H1 (cell line): ENCODE measurements around the gene FCGBP. TPM values are rescaled to one million over a fixed set of nuclear protein-coding genes. Genes with fewer than 3 reads are reported as not detected.

ENCODE experiments used
- CTCF ChIA-PET: fragments of 300-600 bp; sonication (Branson Sonifier 250); formaldehyde crosslinking; loops from one replicate; lab custom pipeline; 2021; ENCODE audit not compliant: partially characterized antibody; lab: Charles Lee
- POLR2A ChIA-PET: fragments of 300-600 bp; sonication (Branson Sonifier 250); formaldehyde crosslinking; loops from one replicate; lab custom pipeline; 2021; ENCODE audit warnings: inconsistent platforms; ENCODE audit not compliant: partially characterized antibody; lab: Charles Lee
- DNase-seq, 2 experiments: peaks; one replicate each; pipeline versions ENCODE4 v3.0.0 to v3.0.0-alpha.2; 2010 to 2022; ENCODE audit warnings: low spot score in 2 of 2, low read depth in 1 of 2, mixed read lengths in 1 of 2
- FAIRE-seq: peaks from 2 replicates; lab custom pipeline; 2011; peaks lifted over from hg19 to GRCh38; lab: Jason Lieb, UNC
- H2AFZ ChIP-seq: 2 replicates; pipeline ENCODE4 v1.8.1; 2012; ENCODE audit warnings: low read length, inconsistent platforms
- H2AK5ac ChIP-seq: 2 replicates; pipeline ENCODE4 v1.6.1; 2013; ENCODE audit warnings: low read depth, low read length
- H2BK120ac ChIP-seq: replicated peaks from 2 replicates; pipeline ENCODE3; 2013; ENCODE audit warnings: low read depth, low read length, inconsistent platforms
- H2BK12ac ChIP-seq: 2 replicates; pipeline ENCODE4 v1.6.1; 2013; ENCODE audit warnings: low read depth, low read length
- H2BK15ac ChIP-seq: 2 replicates; pipeline ENCODE4 v1.6.1; 2013; ENCODE audit warnings: low read length
- H2BK20ac ChIP-seq: 2 replicates; pipeline ENCODE4 v1.6.1; 2013; ENCODE audit warnings: low read length
- H2BK5ac ChIP-seq: 2 replicates; pipeline ENCODE4 v1.6.1; 2013; ENCODE audit warnings: low read depth, low read length
- H3K14ac ChIP-seq: 2 replicates; pipeline ENCODE4 v1.6.1; 2013; ENCODE audit warnings: inconsistent platforms; ENCODE audit not compliant: insufficient read length
- H3K18ac ChIP-seq: 2 replicates; pipeline ENCODE4 v1.6.1; 2013; ENCODE audit warnings: low read length; ENCODE audit errors: extremely low read depth
- H3K23ac ChIP-seq: 2 replicates; pipeline ENCODE4 v1.6.1; 2013; ENCODE audit warnings: inconsistent platforms; ENCODE audit not compliant: insufficient read length
- H3K23me2 ChIP-seq: 2 replicates; pipeline ENCODE4 v1.6.1; 2013; ENCODE audit warnings: low read depth, low read length
- H3K27ac ChIP-seq: 2 replicates; pipeline ENCODE4 v1.6.1; 2011; ENCODE audit warnings: low read depth, low read length, inconsistent platforms
- H3K27me3 ChIP-seq, 4 experiments: replicated peaks in 1 of 4; 1 replicate in 1 of 4; 2 replicates in 3 of 4; pipeline versions ENCODE4 v1.6.1 to v1.8.1; 2011 to 2013; ENCODE audit warnings: low read length in 3 of 4, mild to moderate bottlenecking in 3 of 4, inconsistent platforms in 2 of 4, mixed read lengths in 2 of 4, moderate library complexity in 1 of 4; ENCODE audit not compliant: control insufficient read depth in 3 of 4, insufficient read depth in 3 of 4; ENCODE audit errors: extremely low read depth in 1 of 4
- H3K36me3 ChIP-seq, 4 experiments: 2 replicates each; pipeline versions ENCODE4 v1.6.1 to v1.8.1; 2011 to 2013; ENCODE audit warnings: mild to moderate bottlenecking in 4 of 4, low read length in 3 of 4, moderate library complexity in 2 of 4, control low read depth in 1 of 4, inconsistent platforms in 1 of 4; ENCODE audit not compliant: insufficient read depth in 4 of 4, control insufficient read depth in 2 of 4
- H3K4ac ChIP-seq: replicated peaks from 2 replicates; pipeline ENCODE3; 2013; ENCODE audit warnings: low read length, low read depth, mixed read lengths, inconsistent platforms; ENCODE audit not compliant: insufficient read length
- H3K4me1 ChIP-seq, 4 experiments: replicated peaks in 1 of 4; 1 replicate in 1 of 4; 2 replicates in 3 of 4; pipeline versions ENCODE4 v1.6.1 to v1.8.1; 2011 to 2013; ENCODE audit warnings: low read length in 3 of 4, inconsistent platforms in 2 of 4, mixed read lengths in 1 of 4; ENCODE audit not compliant: insufficient read depth in 4 of 4, control insufficient read depth in 3 of 4
- H3K4me2 ChIP-seq, 2 experiments: 2 replicates each; pipeline versions ENCODE4 v1.6.1 to v1.8.1; 2011 to 2013; ENCODE audit warnings: low read depth in 2 of 2, low read length in 2 of 2, control low read depth in 1 of 2, inconsistent platforms in 1 of 2, mild to moderate bottlenecking in 1 of 2; ENCODE audit not compliant: insufficient read depth in 1 of 2
- H3K4me3 ChIP-seq, 4 experiments: fragments of 200-600, 300-600 bp in 1 of 4; sonication (generic), shearing (Covaris generic), sonication (Bioruptor Twin) in 1 of 4; 2 replicates each; pipeline versions ENCODE4 v1.5.1 to v1.8.1; 2011 to 2016; ENCODE audit warnings: low read length in 4 of 4, low read depth in 3 of 4, control low read depth in 2 of 4, inconsistent platforms in 2 of 4, mild to moderate bottlenecking in 2 of 4, mixed read lengths in 1 of 4, moderate library complexity in 1 of 4; ENCODE audit not compliant: insufficient read depth in 2 of 4; ENCODE audit errors: extremely low read depth in 1 of 4
- H3K56ac ChIP-seq: replicated peaks from 2 replicates; pipeline ENCODE3; 2013; ENCODE audit warnings: low read depth, mild to moderate bottlenecking, mixed read lengths, low read length, inconsistent platforms; ENCODE audit not compliant: insufficient read length
- H3K79me1 ChIP-seq: 2 replicates; pipeline ENCODE4 v1.6.1; 2013; ENCODE audit warnings: low read depth, low read length, control low read depth
- H3K79me2 ChIP-seq, 2 experiments: 2 replicates each; pipeline versions ENCODE4 v1.6.1 to v1.8.1; 2012 to 2013; ENCODE audit warnings: low read length in 2 of 2, mild to moderate bottlenecking in 2 of 2, inconsistent platforms in 1 of 2; ENCODE audit not compliant: insufficient read depth in 2 of 2, control insufficient read depth in 1 of 2
- H3K9ac ChIP-seq, 4 experiments: replicated peaks in 1 of 4; 1 replicate in 1 of 4; 2 replicates in 3 of 4; pipeline versions ENCODE4 v1.6.1 to v1.8.1; 2011 to 2013; ENCODE audit warnings: low read depth in 3 of 4, low read length in 3 of 4, control low read depth in 2 of 4, mild to moderate bottlenecking in 2 of 4, moderate library complexity in 2 of 4, inconsistent platforms in 1 of 4; ENCODE audit errors: extremely low read depth in 1 of 4
- H3K9me3 ChIP-seq, 2 experiments: 2 replicates each; pipeline versions ENCODE4 v1.6.1 to v1.8.1; 2012 to 2013; ENCODE audit warnings: mild to moderate bottlenecking in 2 of 2, moderate library complexity in 2 of 2, control low read depth in 1 of 2, inconsistent platforms in 1 of 2, low read depth in 1 of 2, low read length in 1 of 2, mixed read lengths in 1 of 2; ENCODE audit not compliant: insufficient read depth in 2 of 2
- H4K20me1 ChIP-seq, 2 experiments: replicated peaks in 1 of 2; 2 replicates each; pipeline versions ENCODE3 to v1.8.1; 2011 to 2013; ENCODE audit warnings: inconsistent platforms in 2 of 2, low read length in 2 of 2, mild to moderate bottlenecking in 1 of 2; ENCODE audit not compliant: insufficient read depth in 2 of 2, control insufficient read depth in 1 of 2
- H4K5ac ChIP-seq: 2 replicates; pipeline ENCODE4 v1.6.1; 2013; ENCODE audit warnings: low read length, low read depth, mixed read lengths, inconsistent platforms; ENCODE audit not compliant: insufficient read length
- H4K8ac ChIP-seq: 2 replicates; pipeline ENCODE4 v1.8.0; 2013; ENCODE audit warnings: mild to moderate bottlenecking, moderate library complexity, low read length, inconsistent platforms; ENCODE audit not compliant: insufficient read depth; ENCODE audit errors: extremely low read depth
- H4K91ac ChIP-seq: replicated peaks from 2 replicates; pipeline ENCODE3; 2013; ENCODE audit warnings: low read length, mixed read lengths, inconsistent platforms; ENCODE audit not compliant: insufficient read length
- BRCA1 ChIP-seq: IDR thresholded peaks from 2 replicates; pipeline ENCODE4 v1.6.1; 2012; ENCODE audit warnings: low read depth, low read length, improper control_type of control experiment
- CREB1 ChIP-seq: IDR thresholded peaks from 2 replicates; pipeline ENCODE4 v1.6.1; 2012; ENCODE audit warnings: inconsistent platforms
- YY1 ChIP-seq: IDR thresholded peaks from 2 replicates; pipeline ENCODE4 v1.6.1; 2011; ENCODE audit warnings: low read depth, mild to moderate bottlenecking, low read length
- WGBS, 2 experiments: shearing (Covaris generic) in 1 of 2; methylation state at CpG; one replicate each; pipeline versions ENCODE4 v1.1.6 to v1.1.7; 2013 to 2015; ENCODE audit warnings: low lambda C conversion rate in 2 of 2, mixed read lengths in 2 of 2, inconsistent platforms in 1 of 2, low coverage in 1 of 2, missing lambda C conversion rate in 1 of 2; ENCODE audit not compliant: insufficient replicate concordance in 2 of 2, insufficient coverage in 1 of 2, insufficient read length in 1 of 2; ENCODE audit errors: extremely low coverage in 1 of 2, missing lambda C conversion rate in 1 of 2; 5-methylcytosine and 5-hydroxymethylcytosine counted together
- polyA plus RNA-seq, 7 experiments: library from polyadenylated mRNA; depleted of rRNA in 3 of 7; stranded (reverse) in 5 of 7; unstranded in 2 of 7; fragments of >200 nt in 5 of 7; fragments of 200-250 nt in 2 of 7; gene quantifications; 1 replicate in 5 of 7; 2 replicates in 1 of 7; 4 replicates in 1 of 7; pipeline versions ENCODE4 v1.2.1 to v1.2.3, GENCODE V29; 2011 to 2013; ENCODE audit warnings: missing spikeins in 2 of 7, mixed read lengths in 2 of 7
- total RNA-seq: library from RNA; stranded (reverse); fragmentation: NEBNext Ultra II Directional; extraction: Animal tissue kit (Norgen Biotek cat#: 25700); gene quantifications from 2 replicates; pipeline ENCODE4 v1.2.1, GENCODE V29; 2021

FCGBP gene
- total and polyA plus RNA-seq, 2 of the 8 experiments (the other 6 are each of a cell fraction or from before 2014, with no cell fraction given), result 1.1 to 3.1 TPM

- no peak overlapping the region for H2BK12ac ChIP-seq
- no peak overlapping the region for H2AFZ ChIP-seq
- no peak overlapping the region for H4K8ac ChIP-seq
- no peak overlapping the region for H3K14ac ChIP-seq
- no peak for FAIRE-seq
- H3K23ac ChIP-seq, result no peak overlapping the region
- H4K20me1 ChIP-seq, result no peaks in the 10 kb centered on the region
- no peak overlapping the region for H4K91ac ChIP-seq
- H3K36me3 ChIP-seq, result no peaks in the 10 kb centered on the region
- H3K4ac ChIP-seq, result no peak overlapping the region
- CTCF ChIA-PET, result interaction anchor here (0.8 to 1.6 kb wide), 3 partner anchors 12 to 35 kb away, joined by 3 read pairs; partner anchors contain the start of gene PSMC4
- H3K23me2 ChIP-seq, result no peaks in the 10 kb centered on the region
- H2BK15ac ChIP-seq, result no peak overlapping the region
- no peak overlapping the region for H3K27ac ChIP-seq
- no peak overlapping the region for H4K5ac ChIP-seq
- H3K27me3 ChIP-seq, result no peaks in the 10 kb centered on the region
- H2BK120ac ChIP-seq, result no peak overlapping the region
- no peak overlapping the region for H3K4me3 ChIP-seq
- H3K79me1 ChIP-seq, result no peaks in the 10 kb centered on the region
- no peak overlapping the region for H3K4me2 ChIP-seq
- H3K18ac ChIP-seq, result no peak overlapping the region
- H3K79me2 ChIP-seq, result no peaks in the 10 kb centered on the region
- H3K56ac ChIP-seq, result no peak overlapping the region
- peaks cover 0 to 2% (median 0%) of the 10 kb centered on the region in 4 experiments; a peak in 2 of 7 replicates for H3K4me1 ChIP-seq
- H3K9ac ChIP-seq, result no peak overlapping the region
- H2BK5ac ChIP-seq, result no peak overlapping the region
- POLR2A ChIA-PET, result interaction anchor here (1.3 kb wide), 1 partner anchor 23 kb away, joined by 3 read pairs; no protein-coding TSS in a partner anchor
- no peak overlapping the region for H2BK20ac ChIP-seq
- H2AK5ac ChIP-seq, result no peak overlapping the region; the same call in 1 of the 2 replicates
- no peak for DNase-seq
- H3K9me3 ChIP-seq, result no peaks in the 10 kb centered on the region
- WGBS, 2 experiments, result 79% methylated on average over 3 of the region's 3 CpGs; no CpG with 5 or more reads in 1 of the 2 experiments
- no peak for TF ChIP-seq BRCA1
- no peak for TF ChIP-seq CREB1
- TF ChIP-seq YY1, result no peak
Observed at GRCh38 chr19:39936020-39936419, 1.6 kb upstream of the FCGBP start.
